Large intestine (tissue), 3 donors: ENCODE results near the gene MASP1. TPM values are rescaled to one million over a fixed set of nuclear protein-coding genes. Genes with fewer than 3 reads are reported as not detected.
"Not testable (repeated sequence)": the region's sequence is repeated elsewhere in the genome, so short reads cannot be mapped to it uniquely, and the experiment has no call there.

Experiments used
- DNase-seq, 2 donors: peaks; one replicate each; pipeline versions ENCODE4 v3.0.0 to v3.0.0-alpha.2; 2013
- H3K27ac ChIP-seq: one replicate; pipeline ENCODE4 v1.5.1; 2013; ENCODE audit warnings: low read length
- H3K27me3 ChIP-seq: 2 replicates; pipeline ENCODE4 v1.6.1; 2013; ENCODE audit warnings: low read length; ENCODE audit not compliant: control insufficient read depth, insufficient read depth
- H3K36me3 ChIP-seq: 2 replicates; pipeline ENCODE4 v1.6.1; 2013; ENCODE audit warnings: low read length; ENCODE audit not compliant: control insufficient read depth, insufficient read depth
- H3K4me1 ChIP-seq: one replicate; pipeline ENCODE4 v1.6.1; 2013; ENCODE audit warnings: low read length; ENCODE audit not compliant: control insufficient read depth, insufficient read depth
- H3K4me3 ChIP-seq: one replicate; pipeline ENCODE4 v1.5.1; 2013; ENCODE audit warnings: low read length
- H3K9me3 ChIP-seq: one replicate; pipeline ENCODE4 v1.6.1; 2013; ENCODE audit warnings: mild to moderate bottlenecking, low read depth, low read length, moderate library complexity; ENCODE audit not compliant: control insufficient read depth
- WGBS: methylation state at CpG from one replicate; pipeline ENCODE4 v1.1.5; 2013; ENCODE audit warnings: low lambda C conversion rate; ENCODE audit not compliant: insufficient coverage; 5-methylcytosine and 5-hydroxymethylcytosine counted together
- polyA plus RNA-seq: library from polyadenylated mRNA; unstranded; fragments of 120-200 nt; gene quantifications from one replicate; pipeline ENCODE4 v1.2.1, GENCODE V29; 2013

The MASP1 gene
- polyA plus RNA-seq, 1 donor, result 56.6 TPM

GRCh38 chr3:187256051-187256616, 35.4 kb downstream of the MASP1 start:
- Histone ChIP-seq H3K4me1 (no peaks in the 10 kb centered on the region), H3K9me3 (no peaks in the 10 kb centered on the region), H3K4me3 (no peak overlapping the region), H3K36me3 (peaks cover 54% of the 10 kb centered on the region), H3K27me3 (no peaks in the 10 kb centered on the region), H3K27ac (peak overlapping the region; percentile 12)
- no peak for DNase-seq
- WGBS, result 80% methylated on average over 1 of the region's 10 CpGs

GRCh38 chr3:187255314-187255713, 36.2 kb downstream of the MASP1 start:
- no CpG with 5 or more reads among the region's 1 CpG for WGBS
- peak; percentile 23 to 78 for DNase-seq

DNA sequence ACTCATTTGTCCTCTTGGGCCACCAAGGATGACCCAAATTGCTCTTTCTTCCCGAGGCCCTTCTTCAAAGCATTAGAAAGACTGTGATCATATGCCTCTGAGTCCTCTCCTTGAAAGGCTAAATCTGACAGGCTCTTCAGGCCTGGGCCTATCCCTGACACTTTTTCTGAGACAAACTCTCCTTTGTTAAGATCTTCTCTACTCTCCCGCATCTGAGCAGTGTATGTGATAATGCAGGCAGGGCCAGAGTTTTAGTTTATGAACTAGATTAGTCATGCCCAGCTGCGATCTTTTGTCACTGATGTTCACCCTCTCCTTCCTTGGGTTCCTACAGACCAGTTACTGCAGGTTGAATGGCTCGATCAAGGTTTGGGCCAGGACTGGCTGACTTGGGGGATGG, 39.2 kb downstream of the MASP1 start:
- Histone ChIP-seq H3K4me3 (no peak overlapping the region), H3K4me1 (no peaks in the 10 kb centered on the region), H3K36me3 (peaks cover 45% of the 10 kb centered on the region), H3K27ac (no peak overlapping the region), H3K27me3 (no peaks in the 10 kb centered on the region), H3K9me3 (no peaks in the 10 kb centered on the region)
- DNase-seq, result no peak
- 20% methylated on average over 1 of the region's 4 CpGs for WGBS

More at GRCh38 chr3:187255314-187255713, 36.2 kb downstream of the MASP1 start:
- no peak overlapping the region for H3K4me3 ChIP-seq
- no peaks in the 10 kb centered on the region for H3K9me3 ChIP-seq
- peak overlapping the region; percentile 12 for H3K27ac ChIP-seq
- peaks cover 53% of the 10 kb centered on the region for H3K36me3 ChIP-seq
- no peaks in the 10 kb centered on the region for H3K4me1 ChIP-seq
- H3K27me3 ChIP-seq, result no peaks in the 10 kb centered on the region

GRCh38 chr3:187251599-187251998, 39.9 kb downstream of the MASP1 start:
- H3K9me3 ChIP-seq, result no peaks in the 10 kb centered on the region
- no peak for DNase-seq
- no peaks in the 10 kb centered on the region for H3K4me1 ChIP-seq
- H3K27me3 ChIP-seq, result no peaks in the 10 kb centered on the region
- H3K4me3 ChIP-seq, result no peak overlapping the region
- H3K27ac ChIP-seq, result no peak overlapping the region
- peaks cover 41% of the 10 kb centered on the region for H3K36me3 ChIP-seq
- 0% methylated on average over 1 of the region's 3 CpGs for WGBS

GRCh38 chr3:187247398-187247797, 44.1 kb downstream of the MASP1 start:
- Histone ChIP-seq H3K36me3 (peaks cover 32% of the 10 kb centered on the region), H3K4me3 (no peak overlapping the region), H3K9me3 (no peaks in the 10 kb centered on the region), H3K27ac (no peak overlapping the region), H3K27me3 (no peaks in the 10 kb centered on the region), H3K4me1 (no peaks in the 10 kb centered on the region)
- WGBS, result no CpG with 5 or more reads among the region's 3 CpGs
- DNase-seq, result no peak

GRCh38 chr3:187243933-187244524, 47.5 kb downstream of the MASP1 start:
- DNase-seq, result no peak
- Histone ChIP-seq H3K36me3 (peaks cover 19% of the 10 kb centered on the region), H3K4me3 (no peak overlapping the region), H3K27ac (no peak overlapping the region), H3K27me3 (no peaks in the 10 kb centered on the region), H3K9me3 (no peaks in the 10 kb centered on the region), H3K4me1 (no peaks in the 10 kb centered on the region)
- no CpG with 5 or more reads among the region's 2 CpGs for WGBS

GRCh38 chr3:187242900-187243299, 48.6 kb downstream of the MASP1 start:
- Histone ChIP-seq H3K4me1 (no peaks in the 10 kb centered on the region), H3K27me3 (no peaks in the 10 kb centered on the region), H3K4me3 (no peak overlapping the region), H3K36me3 (peaks cover 24% of the 10 kb centered on the region), H3K27ac (no peak overlapping the region), H3K9me3 (no peaks in the 10 kb centered on the region)
- no CpG with 5 or more reads among the region's 4 CpGs for WGBS
- no peak for DNase-seq

DNA sequence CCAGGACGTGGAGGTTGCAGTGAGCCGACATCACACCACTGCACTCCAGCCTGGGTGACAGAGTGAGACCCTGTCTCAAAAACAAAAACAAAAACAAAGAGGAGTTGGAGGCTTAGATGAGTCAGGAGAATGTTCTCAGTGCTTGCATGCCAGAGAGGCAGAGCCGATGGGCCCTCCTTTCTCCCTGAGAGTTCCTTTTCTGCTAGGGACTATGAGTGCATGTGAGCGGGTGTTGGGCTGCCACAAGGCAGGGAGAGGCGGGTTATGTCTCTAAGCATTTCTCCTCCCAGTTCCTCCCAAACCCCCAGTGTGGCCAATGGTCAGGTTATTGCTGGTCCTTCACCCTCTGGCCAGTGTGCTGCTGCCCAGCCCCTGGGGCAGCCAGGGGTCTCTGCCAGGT, 49.1 kb downstream of the MASP1 start:
- no peaks in the 10 kb centered on the region for H3K27me3 ChIP-seq

GRCh38 chr3:187238835-187239234, 52.7 kb downstream of the MASP1 start:
- H3K27me3 ChIP-seq, H3K4me1 ChIP-seq, H3K27ac ChIP-seq, H3K4me3 ChIP-seq, DNase-seq, H3K9me3 ChIP-seq: not testable (repeated sequence)
- H3K36me3 ChIP-seq, result peaks cover 32% of the 10 kb centered on the region
- no CpG with 5 or more reads among the region's 4 CpGs for WGBS

More for the DNA sequence above, 49.1 kb downstream of the MASP1 start:
- Histone ChIP-seq H3K4me1 (no peaks in the 10 kb centered on the region), H3K36me3 (peaks cover 27% of the 10 kb centered on the region), H3K27ac (no peak overlapping the region), H3K4me3 (no peak overlapping the region), H3K9me3 (no peaks in the 10 kb centered on the region)
- DNase-seq, result no peak
- no CpG with 5 or more reads among the region's 5 CpGs for WGBS

GRCh38 chr3:187238239-187238638, 53.3 kb downstream of the MASP1 start:
- no peak for DNase-seq
- peaks cover 31% of the 10 kb centered on the region for H3K36me3 ChIP-seq
- H3K4me1 ChIP-seq, result no peaks in the 10 kb centered on the region
- H3K27me3 ChIP-seq, result no peaks in the 10 kb centered on the region
- no CpG with 5 or more reads among the region's 1 CpG for WGBS
- H3K27ac ChIP-seq, result no peak overlapping the region
- H3K9me3 ChIP-seq, result no peaks in the 10 kb centered on the region
- H3K4me3 ChIP-seq, result no peak overlapping the region

DNA sequence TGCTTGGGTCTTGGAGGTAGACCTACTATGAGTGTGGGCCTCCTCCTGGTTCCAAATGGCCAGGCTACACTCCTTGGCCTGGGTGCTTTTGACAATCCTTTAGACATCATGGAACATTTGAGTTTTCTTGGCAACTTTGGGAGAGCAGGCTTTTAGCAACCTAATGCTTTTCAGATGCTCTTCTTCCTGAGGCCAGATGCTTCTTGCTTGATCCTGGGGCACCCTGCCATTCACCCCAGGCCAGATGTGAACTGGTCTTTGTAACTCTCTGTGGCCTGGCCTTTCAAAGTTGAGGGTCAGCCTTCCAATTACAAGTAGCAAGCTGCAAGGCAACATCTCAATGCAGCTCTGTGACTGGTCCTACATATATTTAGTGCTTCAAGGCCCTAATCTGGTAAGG, 53.8 kb downstream of the MASP1 start:
- H3K4me1 ChIP-seq, result no peaks in the 10 kb centered on the region
- no peak for DNase-seq
- H3K36me3 ChIP-seq, result peaks cover 26% of the 10 kb centered on the region

More for the DNA sequence above, 53.8 kb downstream of the MASP1 start:
- no peak overlapping the region for H3K4me3 ChIP-seq
- H3K27ac ChIP-seq, result no peak overlapping the region
- H3K27me3 ChIP-seq, result no peaks in the 10 kb centered on the region
- no peaks in the 10 kb centered on the region for H3K9me3 ChIP-seq
